H7 (cell line): Measurements from ENCODE around the gene F2RL3. TPM values are rescaled to one million over a fixed set of nuclear protein-coding genes. Genes with fewer than 3 reads are reported as not detected.
"Not testable (repeated sequence)": the region's sequence is repeated elsewhere in the genome, so short reads cannot be mapped to it uniquely, and the experiment has no call there.

Experiments used
- DNase-seq: peaks from one replicate; pipeline ENCODE4 v3.0.0; 2012
- H3K27me3 ChIP-seq: 2 replicates; pipeline ENCODE4 v1.6.0; 2011; ENCODE audit warnings: mild to moderate bottlenecking, low read length; ENCODE audit not compliant: control insufficient read depth, insufficient read depth
- H3K36me3 ChIP-seq: replicated peaks from 2 replicates; pipeline ENCODE4 v1.5.1; 2011; ENCODE audit warnings: low read length; ENCODE audit not compliant: control insufficient read depth, insufficient read depth
- H3K4me3 ChIP-seq: 2 replicates; pipeline ENCODE4 v1.5.1; 2011; ENCODE audit warnings: low read depth, mild to moderate bottlenecking, control low read depth, low read length, moderate library complexity; ENCODE audit not compliant: insufficient read depth
- total RNA-seq: library from RNA; depleted of rRNA; stranded (reverse); fragments of >200 nt; shearing (Covaris generic); gene quantifications from 2 replicates; pipeline ENCODE4 v1.2.3, GENCODE V29; 2014; rRNA removed

Gene F2RL3
- total RNA-seq, 1 experiment from 2014 or later: not detected

GRCh38 chr19:16938211-16938610 is 49.4 kb downstream of the F2RL3 start:
- Histone ChIP-seq H3K36me3 (no peaks in the 10 kb centered on the region), H3K27me3 (no peaks in the 10 kb centered on the region)

GRCh38 chr19:16940063-16940462 is 51.3 kb downstream of the F2RL3 start:
- not testable (repeated sequence) for H3K36me3 ChIP-seq, H3K4me3 ChIP-seq, DNase-seq, H3K27me3 ChIP-seq

More at GRCh38 chr19:16938211-16938610, 49.4 kb downstream of the F2RL3 start:
- DNase-seq: no peak
- H3K4me3 ChIP-seq: no peak overlapping the region

- Histone ChIP-seq H3K4me3 (no peak overlapping the region), H3K36me3 (no peaks in the 10 kb centered on the region), H3K27me3 (no peaks in the 10 kb centered on the region)
- no peak for DNase-seq
Observed at GRCh38 chr19:16940626-16941025, 51.8 kb downstream of the F2RL3 start.

Other genes with a start within 250 kb of the F2RL3 start
- gene SMIM7, start 228.9 kb upstream of the F2RL3 start, total RNA-seq: 58.0 and 62.9 TPM in 2 replicates
- gene TMEM38A, start 227.9 kb upstream of the F2RL3 start, total RNA-seq: 3.5 and 7.4 TPM in 2 replicates
- not detected in 2 replicates for gene NWD1, start 169.2 kb upstream of the F2RL3 start, total RNA-seq
- 47.3 and 58.3 TPM in 2 replicates for gene SIN3B, start 59.6 kb upstream of the F2RL3 start, total RNA-seq
- 4.5 and 5.2 TPM in 2 replicates for gene CPAMD8, start 137.8 kb downstream of the F2RL3 start, total RNA-seq
- 10.4 and 15.5 TPM in 2 replicates for gene HAUS8, start 186.5 kb downstream of the F2RL3 start, total RNA-seq
- 32.9 and 40.8 TPM in 2 replicates for gene MYO9B, start 186.8 kb downstream of the F2RL3 start, total RNA-seq